ENCODE data around the gene PTTG1IP2. TPM values are rescaled to one million over a fixed set of nuclear protein-coding genes. Genes with fewer than 3 reads are reported as not detected.

The PTTG1IP2 gene
- polyA plus RNA-seq, 3 donors: not detected

DNA sequence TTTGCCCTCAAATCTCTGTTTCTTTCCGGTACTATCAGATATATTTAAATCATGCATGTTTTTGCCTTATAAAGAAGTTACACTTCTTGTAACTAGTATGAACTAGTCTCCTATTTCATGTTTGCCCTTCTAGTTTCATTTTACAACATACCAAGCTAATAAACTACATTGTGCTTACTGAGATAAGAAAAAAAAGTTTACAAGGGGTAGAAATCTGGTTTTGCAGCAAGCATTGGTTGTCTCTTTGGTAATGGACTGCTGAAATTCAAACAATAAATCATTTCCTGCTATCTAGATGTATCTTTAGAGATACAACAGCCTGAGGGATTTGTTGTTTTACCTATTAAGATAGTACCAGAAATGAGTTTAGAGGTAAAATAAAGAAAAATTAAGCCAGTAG, 18.8 kb downstream of the PTTG1IP2 start:
- DNase-seq: no peak
- Histone ChIP-seq H3K4me2 (replicated peaks; ENCODE audit: extremely low read depth, low read length, poor library complexity, severe bottlenecking) (no peak overlapping the region), H3K27ac (ENCODE audit: low read depth in 1 of 2, low read length in 2 of 2) (no peak overlapping the region), H3K9ac (ENCODE audit: insufficient read depth, low read length, poor library complexity, severe bottlenecking) (no peak overlapping the region), H2AFZ (ENCODE audit: insufficient read depth, low read depth, low read length, poor library complexity, severe bottlenecking) (no peak overlapping the region), H3K4me1 (ENCODE audit: control insufficient read depth in 1 of 2, insufficient read depth in 2 of 2, low read length in 2 of 2) (no peaks in the 10 kb centered on the region), H3K36me3 (replicated peaks in 1 of 2; ENCODE audit: control insufficient read depth in 1 of 2, insufficient read depth in 2 of 2, low read length in 2 of 2) (no peaks in the 10 kb centered on the region), H3K4me3 (replicated peaks in 1 of 3; ENCODE audit: low read depth in 2 of 3, low read length in 3 of 3) (no peak overlapping the region), H3K27me3 (ENCODE audit: control insufficient read depth in 2 of 2, insufficient read depth in 2 of 2, low read length in 2 of 2) (no peaks in the 10 kb centered on the region), H4K20me1 (ENCODE audit: insufficient read depth, low read length) (no peaks in the 10 kb centered on the region), H3K9me3 (replicated peaks in 1 of 2; ENCODE audit: control insufficient read depth in 1 of 2, insufficient read depth in 1 of 2, low read length in 2 of 2) (no peaks in the 10 kb centered on the region), H3K79me2 (ENCODE audit: insufficient read depth, low read length) (no peaks in the 10 kb centered on the region)
- H3K36me3 Mint-ChIP-seq: no peaks in the 10 kb centered on the region
- no peaks in the 10 kb centered on the region for H3K4me1 Mint-ChIP-seq
- H3K27me3 Mint-ChIP-seq (ENCODE audit: low read depth in 3 of 3): peaks cover 0 to 2% (median 2%) of the 10 kb centered on the region in 3 donors
- intact Hi-C loops (cut with micrococcal nuclease): no loop called here
- H3K27ac Mint-ChIP-seq: no peak overlapping the region
- H3K9me3 Mint-ChIP-seq: peaks cover 0 to 5% (median 0%) of the 10 kb centered on the region in 7 donors
- no CpG with 5 or more reads among the region's 1 CpG for WGBS (ENCODE audit: insufficient coverage)
- H3K4me3 Mint-ChIP-seq: no peak overlapping the region
- TF ChIP-seq, protein P1, sequence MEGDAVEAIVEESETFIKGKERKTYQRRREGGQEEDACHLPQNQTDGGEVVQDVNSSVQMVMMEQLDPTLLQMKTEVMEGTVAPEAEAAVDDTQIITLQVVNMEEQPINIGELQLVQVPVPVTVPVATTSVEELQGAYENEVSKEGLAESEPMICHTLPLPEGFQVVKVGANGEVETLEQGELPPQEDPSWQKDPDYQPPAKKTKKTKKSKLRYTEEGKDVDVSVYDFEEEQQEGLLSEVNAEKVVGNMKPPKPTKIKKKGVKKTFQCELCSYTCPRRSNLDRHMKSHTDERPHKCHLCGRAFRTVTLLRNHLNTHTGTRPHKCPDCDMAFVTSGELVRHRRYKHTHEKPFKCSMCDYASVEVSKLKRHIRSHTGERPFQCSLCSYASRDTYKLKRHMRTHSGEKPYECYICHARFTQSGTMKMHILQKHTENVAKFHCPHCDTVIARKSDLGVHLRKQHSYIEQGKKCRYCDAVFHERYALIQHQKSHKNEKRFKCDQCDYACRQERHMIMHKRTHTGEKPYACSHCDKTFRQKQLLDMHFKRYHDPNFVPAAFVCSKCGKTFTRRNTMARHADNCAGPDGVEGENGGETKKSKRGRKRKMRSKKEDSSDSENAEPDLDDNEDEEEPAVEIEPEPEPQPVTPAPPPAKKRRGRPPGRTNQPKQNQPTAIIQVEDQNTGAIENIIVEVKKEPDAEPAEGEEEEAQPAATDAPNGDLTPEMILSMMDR (IDR thresholded peaks at IDR 0.05): no peak

DNA sequence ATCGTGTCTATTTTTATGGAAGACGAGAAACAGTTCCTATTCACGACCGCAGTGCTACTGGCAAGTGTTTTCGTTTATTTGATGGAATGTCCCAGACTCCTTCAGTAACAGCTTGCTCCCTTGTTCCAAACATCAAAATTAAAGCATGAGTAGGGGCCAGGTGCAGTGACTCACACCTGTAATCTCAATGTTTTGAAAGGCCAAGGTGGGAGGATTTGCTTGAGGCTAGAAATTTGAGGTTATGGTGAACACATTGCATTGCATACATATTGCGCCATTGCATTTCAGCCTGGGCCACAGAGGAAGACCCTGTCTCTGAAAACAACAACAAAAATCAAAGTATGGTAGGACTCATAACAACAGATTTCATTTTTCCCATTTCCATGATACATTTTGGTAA, 22.8 kb downstream of the PTTG1IP2 start:
- no peak overlapping the region for H3K4me3 ChIP-seq (replicated peaks in 1 of 3; ENCODE audit: low read depth in 2 of 3, low read length in 3 of 3)
- no peaks in the 10 kb centered on the region for H3K9me3 ChIP-seq (replicated peaks in 1 of 2; ENCODE audit: control insufficient read depth in 1 of 2, insufficient read depth in 1 of 2, low read length in 2 of 2)
- Mint-ChIP-seq H3K4me1 (no peaks in the 10 kb centered on the region), H3K9me3 (peaks cover 0 to 8% (median 0%) of the 10 kb centered on the region in 7 donors), H3K27me3 (ENCODE audit: low read depth in 3 of 3) (peaks cover 0 to 2% (median 0%) of the 10 kb centered on the region in 3 donors), H3K4me3 (no peak overlapping the region), H3K36me3 (no peaks in the 10 kb centered on the region), H3K27ac (peak overlapping the region in 1 of 7 donors; percentile 35)
- no peaks in the 10 kb centered on the region for H3K79me2 ChIP-seq (ENCODE audit: insufficient read depth, low read length)
- intact Hi-C loops (cut with micrococcal nuclease): no loop called here
- no peaks in the 10 kb centered on the region for H3K27me3 ChIP-seq (ENCODE audit: control insufficient read depth in 2 of 2, insufficient read depth in 2 of 2, low read length in 2 of 2)
- no peak overlapping the region for H2AFZ ChIP-seq (ENCODE audit: insufficient read depth, low read depth, low read length, poor library complexity, severe bottlenecking)
- H3K9ac ChIP-seq (ENCODE audit: insufficient read depth, low read length, poor library complexity, severe bottlenecking): no peak overlapping the region
- TF ChIP-seq, protein P1 (IDR thresholded peaks at IDR 0.05): no peak
- DNase-seq: no peak
- 100% methylated on average over 3 of the region's 6 CpGs for WGBS (ENCODE audit: insufficient coverage)
- no peaks in the 10 kb centered on the region for H3K36me3 ChIP-seq (replicated peaks in 1 of 2; ENCODE audit: control insufficient read depth in 1 of 2, insufficient read depth in 2 of 2, low read length in 2 of 2)
- no peaks in the 10 kb centered on the region for H3K4me1 ChIP-seq (ENCODE audit: control insufficient read depth in 1 of 2, insufficient read depth in 2 of 2, low read length in 2 of 2)
- no peaks in the 10 kb centered on the region for H4K20me1 ChIP-seq (ENCODE audit: insufficient read depth, low read length)
- no peak overlapping the region for H3K4me2 ChIP-seq (replicated peaks; ENCODE audit: extremely low read depth, low read length, poor library complexity, severe bottlenecking)
- H3K27ac ChIP-seq (ENCODE audit: low read depth in 1 of 2, low read length in 2 of 2): no peak overlapping the region

Measured in CD14-positive monocyte (primary cell).